Left hindlimb (tissue), 1 donor: Measurements from ENCODE around the gene SMG9.

Source experiments
- DNase-seq: peaks from one replicate; pipeline ENCODE4 v3.0.0-alpha.2; 2018

The SMG9 gene

GRCh38 chr19:43719918-43720317 lies 34.8 kb downstream of the SMG9 start:
- DNase-seq = no peak

DNA sequence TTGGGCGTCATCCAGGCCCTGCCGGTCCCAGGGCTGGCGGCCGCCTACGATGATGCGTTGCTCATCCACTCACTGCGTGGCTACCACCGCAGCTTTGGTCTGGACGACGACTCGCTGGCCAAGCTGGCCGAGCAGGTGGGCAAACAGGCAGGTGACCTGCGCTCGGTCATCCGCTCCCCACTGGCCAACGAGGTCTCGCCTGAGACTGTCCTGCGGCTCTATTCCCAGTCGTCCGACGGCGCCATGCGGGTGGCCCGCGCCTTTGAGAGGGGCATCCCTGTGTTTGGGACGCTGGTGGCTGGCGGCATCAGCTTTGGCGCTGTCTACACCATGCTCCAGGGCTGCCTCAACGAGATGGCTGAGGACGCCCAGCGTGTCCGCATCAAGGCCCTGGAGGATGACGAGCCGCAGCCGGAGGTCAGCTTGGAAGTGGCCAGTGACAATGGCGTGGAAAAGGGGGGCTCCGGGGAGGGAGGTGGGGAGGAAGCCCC lies 35.3 kb downstream of the SMG9 start:
- DNase-seq = no peak

DNA sequence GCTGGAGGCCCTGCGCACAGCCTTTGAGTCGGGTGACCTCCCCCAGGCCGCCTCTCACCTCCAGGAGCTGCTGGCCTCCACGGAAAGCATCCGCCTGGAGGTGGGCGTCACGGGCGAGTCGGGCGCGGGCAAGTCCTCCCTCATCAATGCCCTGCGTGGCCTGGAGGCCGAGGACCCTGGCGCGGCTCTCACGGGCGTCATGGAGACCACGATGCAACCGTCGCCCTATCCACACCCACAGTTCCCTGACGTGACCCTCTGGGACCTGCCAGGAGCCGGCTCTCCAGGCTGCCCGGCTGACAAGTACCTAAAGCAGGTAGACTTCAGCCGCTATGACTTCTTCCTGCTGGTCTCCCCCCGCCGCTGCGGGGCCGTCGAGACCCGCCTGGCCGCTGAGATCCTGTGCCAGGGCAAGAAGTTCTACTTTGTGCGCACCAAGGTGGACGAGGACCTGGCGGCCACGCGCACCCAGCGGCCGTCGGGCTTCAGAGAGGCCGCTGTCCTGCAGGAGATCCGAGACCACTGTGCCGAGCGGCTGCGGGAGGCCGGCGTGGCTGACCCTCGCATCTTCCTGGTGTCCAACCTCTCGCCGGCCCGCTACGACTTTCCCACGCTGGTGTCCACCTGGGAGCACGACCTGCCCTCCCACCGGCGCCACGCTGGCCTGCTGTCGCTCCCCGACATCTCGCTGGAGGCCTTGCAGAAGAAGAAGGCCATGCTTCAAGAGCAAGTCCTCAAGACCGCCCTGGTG lies 36.0 kb downstream of the SMG9 start:
- DNase-seq = no peak

DNA sequence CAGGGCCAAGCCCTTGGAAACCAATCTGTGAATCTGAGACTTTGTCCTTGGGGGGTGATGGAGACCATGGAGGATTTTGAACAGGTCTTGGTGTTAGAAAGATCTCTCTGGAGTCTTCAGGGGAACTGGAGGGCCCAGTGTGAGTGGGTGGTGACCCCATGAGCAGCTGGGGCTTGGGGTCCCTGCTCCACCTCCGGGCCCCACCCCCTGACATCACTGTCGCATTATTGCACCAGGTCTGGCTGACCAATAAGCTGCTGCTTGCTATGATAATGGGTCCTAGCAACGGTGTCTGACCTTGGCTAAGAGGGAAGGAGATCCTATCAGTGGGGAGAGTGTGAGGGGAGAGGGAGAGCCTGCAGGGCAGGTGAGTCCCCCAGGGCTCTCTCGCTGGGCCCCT lies 39.0 kb downstream of the SMG9 start, which contains the start of gene IRGC:
Gene IRGC, plus strand, starts transcription at position 301 of the 400 bp plus-strand sequence. CDS start 2,483 bp downstream, outside the sequence.
- no peak for DNase-seq

DNA sequence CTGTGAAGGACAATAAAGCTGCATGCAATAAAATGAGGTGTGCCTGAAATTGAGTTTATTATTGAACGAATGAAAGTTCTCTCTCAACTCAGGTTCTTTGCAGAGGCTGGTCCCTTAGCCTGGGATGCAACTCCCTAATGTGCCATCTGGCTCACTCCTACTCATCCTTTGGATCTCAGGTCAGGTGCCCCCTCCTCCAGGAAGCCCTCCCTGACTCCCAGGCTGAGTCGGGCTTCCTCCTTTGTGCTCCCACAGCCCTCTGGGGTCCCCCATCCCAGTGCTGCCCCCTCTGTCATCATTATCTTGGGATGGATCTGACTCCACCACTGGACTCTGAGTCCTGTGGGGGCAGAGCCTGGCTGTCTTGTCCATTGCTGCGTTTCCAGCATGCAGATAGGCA lies 41.6 kb downstream of the SMG9 start:
- no peak for DNase-seq

DNA sequence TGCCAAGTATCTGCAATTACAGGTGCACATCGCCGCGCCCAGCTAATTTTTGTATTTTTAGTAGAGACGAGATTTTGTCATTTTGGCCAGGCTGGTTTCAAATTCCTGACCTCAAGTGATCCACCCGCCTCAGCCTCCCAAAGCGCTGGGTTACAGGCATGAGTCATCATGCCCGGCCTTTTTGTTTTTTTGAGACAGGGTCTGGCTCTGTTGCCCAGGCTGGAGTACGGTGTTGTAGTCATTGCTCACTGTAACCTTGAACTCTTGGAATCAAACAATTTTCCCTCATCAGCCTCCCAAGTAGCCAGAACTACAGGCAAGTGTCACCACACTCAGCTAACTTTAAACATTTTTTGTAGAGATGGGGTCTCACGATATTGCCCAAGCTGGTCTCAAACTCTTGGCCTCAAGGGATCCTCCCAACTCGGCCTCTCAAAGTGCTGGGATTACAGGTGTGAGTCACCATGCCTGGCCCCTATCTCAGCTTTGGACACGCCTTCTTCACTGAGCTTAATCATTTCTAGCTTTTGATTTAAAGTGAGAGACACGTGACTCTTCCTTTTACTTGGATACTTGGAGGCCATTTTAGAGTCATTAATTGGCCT lies 42.9 kb downstream of the SMG9 start:
- DNase-seq = no peak

DNA sequence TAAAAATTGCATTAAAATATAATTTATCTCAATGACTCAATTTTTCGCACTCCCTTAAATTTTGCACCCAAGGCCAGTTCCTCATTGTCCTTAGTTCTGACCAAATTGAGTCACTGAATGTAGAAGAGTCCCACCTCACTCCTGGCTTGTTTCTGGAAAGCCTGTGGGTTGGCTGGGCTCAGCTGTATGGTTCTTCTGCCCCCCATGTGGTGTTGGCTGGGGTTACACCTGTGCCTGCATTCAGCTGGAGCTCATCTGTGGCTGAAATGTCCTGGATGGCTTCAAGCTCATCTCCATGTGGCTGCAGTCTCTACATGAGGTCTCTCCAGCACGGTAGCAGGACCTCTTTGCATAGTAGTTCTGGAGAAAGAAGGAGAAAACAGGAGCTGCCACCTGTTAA lies 46.0 kb downstream of the SMG9 start:
- no peak for DNase-seq

DNA sequence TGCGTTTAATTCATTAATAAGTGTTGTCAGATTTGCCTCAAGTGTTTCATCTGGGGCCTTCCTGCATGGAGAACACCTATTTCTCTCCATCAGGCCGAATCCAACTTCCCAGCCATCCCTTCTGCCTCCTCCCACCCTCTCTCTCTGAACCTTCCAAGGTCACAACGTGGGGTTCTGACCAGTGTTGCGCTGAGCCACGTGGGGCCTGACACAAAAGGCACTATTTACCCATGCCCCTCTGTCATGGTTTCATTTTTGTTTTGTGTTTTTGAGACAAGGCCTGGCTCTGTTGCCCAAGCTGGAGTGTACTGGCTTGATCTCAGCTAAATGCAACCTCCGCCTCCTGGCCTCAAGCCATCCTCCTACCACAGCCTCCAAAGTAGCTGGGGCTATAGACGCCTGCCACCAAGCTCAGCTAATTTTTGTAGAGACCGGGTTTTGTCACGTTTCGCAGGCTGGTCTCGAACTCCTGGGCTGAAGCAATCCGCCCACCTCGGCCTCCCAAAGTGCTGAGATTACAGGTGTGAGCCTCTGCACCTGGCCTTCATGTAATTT lies 47.5 kb downstream of the SMG9 start:
- DNase-seq = no peak

- DNase-seq = no peak
Measured at GRCh38 chr19:43705729-43706128, 49.0 kb downstream of the SMG9 start.

DNA sequence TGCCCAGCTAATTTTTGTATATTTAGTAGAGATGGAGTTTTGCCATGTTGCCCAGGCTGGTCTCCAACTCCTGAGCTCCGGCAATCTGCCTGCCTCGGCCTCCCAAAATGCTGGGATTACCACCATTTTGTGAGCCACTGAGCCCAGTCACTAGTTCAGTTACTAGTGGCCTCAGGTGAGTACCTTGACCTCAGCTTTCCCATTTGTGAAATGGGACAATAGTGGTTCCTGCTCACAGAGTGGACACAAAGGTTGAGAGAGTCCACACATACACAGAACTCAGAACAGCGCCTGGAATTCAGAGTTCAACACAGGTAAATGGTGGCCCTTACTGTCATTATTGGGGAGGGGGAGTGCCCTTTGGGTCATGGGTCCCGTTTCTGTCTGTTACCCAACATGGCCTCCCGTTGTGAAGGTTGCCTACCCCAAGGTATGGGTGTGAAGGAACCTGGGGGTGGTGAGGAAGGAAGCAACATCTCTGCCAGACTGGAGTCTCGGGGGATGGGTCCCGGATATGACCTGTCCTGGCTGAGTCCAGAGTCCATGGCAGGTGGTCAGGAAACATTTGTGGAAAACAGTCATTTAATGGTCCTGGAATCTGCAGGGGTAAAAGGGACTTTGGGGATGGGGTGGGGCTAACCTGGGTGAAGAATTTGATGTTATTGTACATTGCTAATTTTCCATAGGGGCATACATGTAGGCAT lies 50.6 kb downstream of the SMG9 start:
- DNase-seq = no peak

DNA sequence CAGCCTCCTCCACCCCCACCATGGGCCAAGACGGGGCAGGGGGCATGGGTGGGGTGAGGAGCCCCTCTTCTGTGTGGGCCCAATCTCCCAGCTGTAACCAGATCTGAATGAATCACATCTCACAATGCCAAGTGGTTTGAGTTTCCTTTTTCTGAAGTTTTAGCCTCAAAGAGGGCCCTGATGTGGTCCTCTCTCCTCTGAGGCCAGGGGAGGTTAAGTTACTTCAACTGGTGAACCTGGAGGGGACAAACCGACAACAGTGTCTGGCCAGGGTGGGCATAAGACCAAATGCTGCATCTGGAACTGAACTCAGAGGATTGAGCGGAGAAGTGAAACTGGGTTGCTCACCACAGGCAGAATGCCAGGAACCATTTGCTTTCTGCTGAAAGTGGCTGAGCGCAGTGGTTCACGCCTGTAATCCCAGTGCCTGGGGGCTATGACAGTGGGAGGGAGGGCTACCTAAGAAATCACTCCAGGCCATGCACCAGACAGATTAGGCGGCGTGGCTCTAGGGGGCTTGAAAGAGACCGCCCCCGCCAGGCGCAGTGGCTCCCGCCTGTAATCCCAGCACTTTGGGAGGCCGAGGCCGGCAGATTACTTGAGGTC lies 54.3 kb downstream of the SMG9 start:
- DNase-seq = peak; percentile 60

GRCh38 chr19:43699506-43700394 lies 55.0 kb downstream of the SMG9 start:
- DNase-seq = peak; percentile 64

DNA sequence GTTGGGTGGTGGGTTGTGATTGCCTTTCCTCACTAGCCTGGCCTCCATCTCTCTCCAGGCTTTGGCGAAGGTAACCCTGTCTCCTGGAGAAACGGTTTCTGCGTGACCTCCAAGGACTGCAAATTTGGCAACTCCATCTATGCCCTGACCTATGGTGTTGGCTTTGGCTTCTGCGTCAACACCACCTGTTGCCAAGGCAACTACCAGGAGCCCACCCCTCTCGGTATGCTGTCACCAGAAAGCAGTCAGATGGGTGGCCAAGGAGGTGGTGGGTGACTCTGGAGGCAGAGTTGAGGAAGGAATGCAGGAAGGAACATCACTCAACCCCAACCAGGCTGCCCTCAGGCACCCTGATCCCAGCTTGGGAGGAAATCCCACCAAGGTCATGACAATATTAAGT lies 57.5 kb downstream of the SMG9 start:
- no peak for DNase-seq

GRCh38 chr19:43695985-43696704 lies 58.6 kb downstream of the SMG9 start:
- DNase-seq = no peak

DNA sequence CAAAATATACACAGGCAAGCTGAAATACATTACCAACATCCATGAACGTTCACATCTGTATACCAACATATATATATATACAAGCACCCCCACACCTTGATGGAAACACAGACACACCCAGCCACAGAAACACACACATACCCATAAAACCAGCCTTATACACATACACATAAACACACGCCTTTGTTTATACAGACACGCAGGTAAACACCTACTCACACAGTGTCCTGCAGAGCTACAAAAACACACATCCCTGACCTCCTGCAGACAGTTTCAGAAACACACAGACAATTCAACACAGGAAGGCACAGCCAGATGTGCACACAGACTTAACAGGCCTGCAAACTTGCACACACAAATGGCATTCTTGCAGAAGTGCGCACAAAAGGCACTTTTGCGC lies 60.2 kb downstream of the SMG9 start:
- DNase-seq = no peak

DNA sequence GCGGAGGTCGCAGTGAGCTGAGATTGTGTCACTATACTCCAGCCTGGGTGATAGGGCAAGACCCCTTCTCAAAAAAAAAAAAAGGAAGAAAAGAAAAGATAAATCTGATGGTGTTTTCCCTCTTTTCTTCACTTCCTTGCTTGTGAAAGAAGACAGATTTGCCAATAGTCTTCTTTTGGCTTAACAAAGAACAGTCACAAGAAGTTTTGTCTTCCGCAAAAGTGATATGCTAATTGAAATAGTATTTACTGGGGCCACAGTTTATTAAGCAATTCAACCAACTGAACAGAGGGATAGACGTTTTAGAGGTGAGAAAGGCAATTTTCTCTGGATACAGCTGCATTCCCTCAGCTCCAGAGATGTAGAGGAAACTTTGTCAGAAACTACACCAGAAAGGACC lies 61.9 kb downstream of the SMG9 start:
- no peak for DNase-seq

DNA sequence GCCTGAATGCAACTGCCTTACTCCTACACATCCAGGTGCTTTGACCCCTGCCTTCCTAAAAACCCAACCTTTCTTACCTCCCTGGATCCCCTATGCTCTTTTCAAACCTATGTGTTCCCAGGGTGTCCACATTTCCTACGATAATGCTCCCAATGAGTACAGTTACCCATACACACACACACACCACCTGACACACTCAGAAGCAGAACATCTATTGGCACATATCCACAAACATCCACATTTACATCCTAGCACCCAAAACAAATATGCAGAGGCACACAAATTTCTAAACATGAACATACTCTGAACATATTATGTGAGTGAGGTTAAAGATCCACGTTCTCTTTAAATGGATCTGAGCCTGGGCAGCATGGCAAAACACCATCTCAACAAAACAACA lies 62.4 kb downstream of the SMG9 start:
- DNase-seq = no peak

- no peak for DNase-seq
Measured at GRCh38 chr19:43691755-43692154, 63.0 kb downstream of the SMG9 start.

DNA sequence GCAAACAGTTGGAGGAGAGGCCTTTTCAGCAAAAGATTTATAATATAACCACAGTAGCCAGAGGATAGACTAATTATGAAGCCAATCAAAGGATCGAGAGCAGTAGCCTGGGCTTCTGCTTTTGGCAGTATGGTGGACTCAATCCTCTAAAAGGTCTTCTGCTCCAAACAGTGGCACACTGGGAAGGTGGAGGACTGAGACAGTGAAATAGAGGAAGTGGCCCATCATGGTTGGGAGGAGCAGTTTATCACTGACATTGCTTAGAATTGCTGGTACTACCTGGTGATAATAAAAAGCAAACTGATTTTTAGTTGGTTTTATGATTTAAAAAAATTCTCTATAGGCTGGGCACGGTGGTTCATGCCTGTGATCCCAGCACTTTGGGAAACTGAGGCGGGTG lies 63.9 kb downstream of the SMG9 start:
- no peak for DNase-seq

DNA sequence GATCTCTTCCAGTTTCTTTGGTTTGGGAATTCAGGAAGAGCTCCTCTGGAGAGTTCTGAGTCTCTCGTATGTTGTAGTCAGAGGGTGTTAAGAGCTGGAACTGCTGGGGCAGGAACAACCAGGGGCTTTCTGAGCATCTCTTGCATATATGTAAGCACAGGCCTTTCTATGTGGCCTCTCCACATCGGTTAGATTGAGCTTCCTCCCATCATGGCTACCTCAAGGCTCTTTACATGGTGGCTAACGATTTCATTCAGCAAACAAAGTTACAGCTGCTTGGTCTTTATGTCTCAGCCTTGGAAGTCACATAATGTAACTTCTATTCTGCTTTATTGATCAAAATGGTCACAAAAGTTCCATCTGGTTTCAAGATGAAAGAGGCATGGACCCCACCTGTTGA lies 64.3 kb downstream of the SMG9 start:
- DNase-seq = no peak

- DNase-seq = no peak
Measured at GRCh38 chr19:43688059-43688701, 66.6 kb downstream of the SMG9 start.
